H4 (cell line): ENCODE measurements around the gene WWOX. TPM values are rescaled to one million over a fixed set of nuclear protein-coding genes. Genes with fewer than 3 reads are reported as not detected.
A peak's percentile ranks its signal among the peaks of the same experiment; 100 is the strongest.

Experiments
- DNase-seq: peaks from one replicate; pipeline ENCODE4 v3.0.0-alpha.2; 2015; ENCODE audit warnings: low spot score
- total RNA-seq: library from RNA; depleted of rRNA; stranded (reverse); fragments of >200 nt; shearing (Covaris generic); gene quantifications from 2 replicates; pipeline ENCODE4 v1.2.3, GENCODE V29; 2014

WWOX gene
- total RNA-seq, 1 experiment from 2014 or later: 25.4 TPM

DNA sequence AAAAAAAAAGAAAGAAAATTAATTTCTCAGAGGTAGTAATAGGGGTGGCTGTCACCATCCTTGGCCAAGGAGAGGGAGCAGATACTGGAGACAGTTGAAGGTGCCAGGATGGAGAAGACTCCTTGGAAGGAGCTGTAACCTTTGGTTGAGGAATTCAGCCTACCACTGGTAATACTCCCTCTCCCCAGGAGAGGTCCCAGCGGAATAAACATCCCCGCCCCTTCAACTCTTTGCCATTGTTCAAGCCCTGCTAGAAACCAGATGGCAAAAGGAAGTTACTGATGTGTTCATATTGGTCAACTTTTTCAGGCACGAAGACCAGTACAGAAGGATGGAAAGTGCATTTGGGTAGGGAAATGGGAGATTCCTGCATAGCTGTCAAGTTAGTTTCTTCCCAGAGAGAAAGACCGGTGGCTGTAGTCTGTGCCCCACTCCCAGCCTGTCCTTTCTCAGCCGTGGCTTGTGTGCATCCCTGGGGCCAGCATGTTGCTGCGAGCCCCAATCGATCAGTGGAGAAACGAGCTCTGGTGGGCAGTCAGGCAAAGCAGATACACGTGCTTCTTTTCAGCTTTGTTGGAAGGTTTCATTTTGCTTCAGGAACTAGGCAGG lies 889.0 kb downstream of the WWOX start:
- peak; percentile 21 for DNase-seq

DNA sequence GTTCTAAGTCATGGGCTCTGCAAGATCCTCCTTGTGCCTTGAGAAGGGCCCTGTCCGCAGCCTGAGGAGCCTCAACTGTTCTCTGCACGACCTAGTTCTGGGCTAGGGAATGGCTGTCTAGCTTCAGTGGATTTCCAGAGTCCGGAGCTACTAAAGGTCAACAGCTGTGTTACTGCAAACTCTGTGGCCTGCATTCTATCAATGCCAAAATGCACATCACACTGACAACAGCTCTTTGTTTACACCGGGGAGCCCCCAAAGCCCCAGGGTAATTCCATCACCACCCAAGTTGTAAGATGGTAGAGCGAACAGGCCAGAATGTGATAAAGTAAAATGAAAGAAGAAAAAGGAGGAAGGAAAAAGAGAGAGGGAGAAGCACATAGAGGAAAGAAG lies 890.9 kb downstream of the WWOX start:
- no peak for DNase-seq

DNA sequence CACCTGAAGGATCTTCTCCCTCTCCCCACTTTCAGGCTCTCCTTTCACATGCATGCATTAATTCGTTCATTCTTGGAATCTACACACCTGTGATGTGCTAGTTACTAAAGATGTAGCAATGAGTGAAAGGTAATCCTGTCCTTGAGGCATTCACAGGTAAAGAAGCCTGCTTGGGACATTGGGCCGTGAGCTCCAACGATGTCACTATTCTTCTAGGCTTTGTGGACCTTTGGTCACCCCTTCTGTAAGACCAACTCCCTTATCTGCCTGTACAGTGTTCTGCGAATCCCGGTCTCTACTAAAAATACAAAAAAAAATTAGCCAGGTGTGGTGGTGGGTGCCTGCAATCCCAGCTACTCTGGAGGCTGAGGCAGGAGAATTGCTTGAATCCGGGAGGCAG lies 892.5 kb downstream of the WWOX start:
- no peak for DNase-seq

DNA sequence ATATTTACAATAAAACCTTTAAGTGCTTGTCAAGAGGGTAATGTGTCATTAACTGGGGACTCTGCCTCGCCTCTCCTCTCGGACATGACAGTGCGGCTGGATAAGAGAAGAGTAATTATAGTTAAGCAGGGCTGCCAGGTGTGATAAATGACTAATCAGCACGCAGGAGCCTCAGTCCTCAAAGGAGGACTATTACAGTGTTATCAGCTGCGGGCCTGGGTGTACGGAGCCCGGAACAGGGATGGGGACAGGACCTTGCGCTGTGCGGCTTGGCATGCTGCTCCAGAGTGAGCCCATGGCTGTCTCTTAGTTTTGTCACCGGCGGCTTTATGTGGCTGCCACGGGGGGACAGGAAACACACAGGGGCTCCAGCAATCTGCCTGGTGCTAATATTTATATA lies 893.9 kb downstream of the WWOX start:
- DNase-seq: no peak

DNA sequence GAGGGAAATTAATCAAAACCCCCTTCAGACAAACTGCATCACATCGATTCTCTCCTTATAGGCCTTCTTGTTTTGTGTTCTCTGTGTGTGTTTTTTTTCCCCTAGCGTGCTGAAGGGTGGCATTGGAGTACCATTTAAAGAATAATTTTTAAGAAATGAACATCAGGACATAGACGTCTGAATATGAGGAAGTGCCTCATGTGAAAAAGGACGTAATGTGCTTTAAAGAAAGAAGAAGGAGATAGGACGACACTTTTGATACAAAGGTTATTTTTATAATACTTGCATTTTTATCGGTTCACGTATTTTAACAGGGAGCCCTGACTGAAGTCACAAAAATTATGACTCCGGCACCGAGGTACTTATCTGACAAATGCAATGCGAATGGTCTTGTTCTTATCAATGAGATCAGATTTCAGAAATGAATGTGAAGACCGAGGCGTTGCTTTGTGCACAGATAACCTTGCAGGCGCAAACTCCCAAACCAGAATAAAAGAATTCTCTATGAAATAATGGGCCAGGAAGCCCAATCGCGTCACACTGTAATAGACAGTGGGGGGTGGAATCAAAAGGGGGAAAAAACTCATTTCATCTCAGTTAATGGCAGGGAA lies 894.8 kb downstream of the WWOX start:
- no peak for DNase-seq

DNA sequence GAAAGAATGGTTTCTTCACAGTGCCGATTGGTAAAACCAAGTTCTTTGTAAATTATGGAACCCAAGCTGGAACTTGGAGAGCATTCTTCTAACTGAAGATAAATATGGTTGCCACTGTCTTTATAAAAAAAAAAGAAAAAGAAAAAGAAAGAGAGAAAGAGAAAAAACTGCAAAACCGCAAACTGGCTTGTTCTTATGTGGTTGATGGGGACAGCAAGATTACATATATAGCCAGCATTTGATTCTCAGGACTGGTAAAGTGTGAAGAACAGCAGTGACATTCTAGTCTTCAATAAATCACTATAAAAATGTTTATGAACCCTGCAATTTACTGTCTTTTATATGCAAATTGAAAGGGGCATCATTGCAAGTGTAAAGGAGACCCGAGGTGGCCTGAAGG lies 896.0 kb downstream of the WWOX start:
- DNase-seq: no peak

DNA sequence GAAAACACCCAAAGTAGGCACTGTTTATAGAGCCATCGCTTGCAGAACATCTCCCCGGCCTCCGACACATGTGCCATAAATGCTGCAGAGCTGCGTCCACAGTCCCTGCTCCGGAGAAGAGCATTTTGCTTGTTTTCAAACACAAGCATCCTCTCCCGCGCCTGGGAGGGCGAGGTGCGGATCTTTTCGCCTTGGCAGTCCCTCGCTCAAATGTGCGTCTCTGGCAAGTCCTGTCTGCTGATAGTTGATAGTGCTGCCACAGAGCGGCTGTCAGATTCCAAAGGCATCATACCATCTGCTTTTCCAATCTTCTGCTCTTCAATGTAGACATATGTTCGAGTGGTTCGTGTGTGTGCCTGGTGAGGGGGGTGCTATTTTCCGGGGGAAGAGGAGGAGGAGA lies 897.3 kb downstream of the WWOX start:
- no peak for DNase-seq

DNA sequence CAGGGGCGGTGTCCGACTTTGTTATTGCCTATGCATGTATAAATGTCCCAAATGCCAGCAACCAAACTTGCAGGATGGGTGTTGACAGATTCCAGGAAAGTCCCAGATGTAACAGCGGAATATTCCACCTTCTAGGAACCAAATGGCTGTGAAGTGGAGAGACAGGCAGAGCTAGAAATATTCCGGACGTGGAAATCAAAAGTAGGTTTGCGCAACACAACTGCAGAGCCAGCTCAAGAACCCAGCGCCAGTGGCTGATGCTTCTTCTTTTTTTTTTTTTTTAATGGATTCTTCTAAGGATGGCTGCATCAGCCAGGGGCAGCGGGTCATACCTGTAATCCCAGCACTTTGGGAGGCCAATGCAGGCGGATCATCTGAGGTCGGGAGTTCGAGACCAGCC lies 899.4 kb downstream of the WWOX start:
- no peak for DNase-seq

DNA sequence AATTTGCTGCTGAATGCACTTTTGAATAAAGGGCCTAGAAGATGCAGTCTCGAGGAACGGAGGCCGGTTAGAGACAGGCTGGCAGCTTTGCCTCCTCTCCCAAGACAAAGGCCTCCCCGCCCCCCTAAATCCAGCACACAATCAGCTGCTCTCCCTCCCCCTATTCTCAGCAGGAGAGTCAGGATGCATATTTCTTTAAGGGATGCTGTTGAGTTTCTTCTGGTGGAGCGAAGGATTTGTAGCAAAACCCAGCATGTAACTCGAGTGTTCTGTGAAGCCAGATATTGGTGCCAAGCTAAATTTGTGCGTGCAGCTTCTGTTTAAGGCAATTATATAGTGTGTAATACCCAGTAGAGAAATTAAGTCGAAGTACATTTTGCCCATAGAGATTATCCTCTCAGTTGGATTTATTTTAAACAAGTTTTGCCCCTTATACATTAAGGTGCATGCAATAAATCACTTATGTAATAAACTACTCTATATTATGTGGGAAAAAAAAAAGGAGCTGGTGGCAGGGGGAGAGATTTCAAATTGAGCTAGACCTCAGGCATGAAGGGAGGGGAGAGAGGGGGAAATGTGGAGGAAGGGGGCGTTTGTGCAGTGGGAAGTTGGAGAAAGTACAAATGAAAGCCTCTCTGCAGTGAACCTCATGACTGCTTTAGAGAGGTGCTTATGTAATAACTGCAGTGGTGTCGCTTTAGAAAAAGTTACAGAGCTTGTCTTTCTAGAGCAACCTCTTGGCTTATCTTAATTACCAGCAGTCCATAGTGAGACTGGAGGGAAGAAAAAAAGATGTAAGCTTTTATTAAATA lies 901.9 kb downstream of the WWOX start:
- no peak for DNase-seq

DNA sequence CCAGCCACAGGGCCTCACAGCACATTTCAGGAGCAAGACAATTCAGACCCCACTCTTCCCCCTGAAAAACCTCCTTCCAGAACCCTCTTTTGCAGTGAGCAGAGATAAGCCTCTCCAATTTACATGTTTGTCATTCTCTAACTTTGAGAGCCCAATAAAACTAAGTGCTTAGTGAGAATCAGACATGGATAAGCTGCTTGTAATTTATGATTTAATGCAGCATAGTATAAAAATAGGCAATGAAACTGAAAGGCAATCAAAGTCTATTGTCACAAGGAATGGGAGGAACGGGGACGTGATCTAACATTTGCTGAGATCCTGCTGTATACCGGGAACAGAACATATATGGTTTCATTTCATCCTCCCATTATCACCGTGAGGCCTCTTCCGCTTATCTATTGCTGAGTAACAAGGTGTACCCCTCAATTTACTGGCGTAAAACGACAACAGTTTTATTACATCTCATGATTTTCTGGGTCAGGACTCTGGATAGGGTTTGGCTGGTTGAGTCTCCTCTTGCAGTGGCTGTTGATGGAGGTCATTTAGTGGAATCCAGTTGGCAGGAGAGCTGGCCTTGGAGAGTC lies 903.7 kb downstream of the WWOX start:
- DNase-seq: no peak

DNA sequence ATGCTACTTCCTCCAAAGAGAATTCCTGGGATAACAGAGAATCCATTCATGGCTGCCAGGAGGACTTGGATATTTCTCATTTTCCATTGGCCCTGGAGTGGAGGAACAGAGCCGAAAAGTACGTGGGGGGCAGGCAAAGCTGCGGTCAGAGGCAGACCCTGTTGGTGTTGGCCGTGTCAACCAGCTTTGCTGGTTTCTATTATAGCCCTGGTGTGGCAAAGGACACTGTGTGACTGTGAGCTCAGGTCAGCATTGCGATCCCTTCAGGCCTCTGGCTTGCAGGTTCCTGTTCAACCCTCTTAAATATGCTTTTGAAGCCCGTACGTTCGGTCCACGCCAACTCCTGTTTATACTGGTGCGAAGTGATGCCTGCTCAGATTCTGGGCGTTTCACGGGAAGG lies 904.9 kb downstream of the WWOX start:
- no peak for DNase-seq

DNA sequence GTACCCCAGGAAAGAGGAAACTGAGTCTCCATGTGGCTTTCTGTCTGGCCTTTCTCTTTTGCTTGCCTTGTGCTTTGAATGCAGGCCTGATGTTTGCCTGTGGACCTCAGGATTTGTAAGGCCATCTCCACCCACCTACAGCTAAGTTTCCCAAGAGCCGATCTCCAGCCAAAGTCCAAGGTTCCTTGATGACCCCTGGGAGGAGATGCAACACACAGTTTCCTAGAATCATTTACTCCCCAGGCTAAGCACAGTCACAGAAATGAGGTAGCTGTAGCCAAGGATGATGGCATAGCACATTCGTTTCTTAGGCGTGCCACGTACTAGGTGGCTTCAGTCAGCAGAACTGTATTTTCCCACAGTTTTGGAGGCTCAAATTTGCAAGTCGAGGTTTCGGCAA lies 905.6 kb downstream of the WWOX start:
- DNase-seq: no peak

DNA sequence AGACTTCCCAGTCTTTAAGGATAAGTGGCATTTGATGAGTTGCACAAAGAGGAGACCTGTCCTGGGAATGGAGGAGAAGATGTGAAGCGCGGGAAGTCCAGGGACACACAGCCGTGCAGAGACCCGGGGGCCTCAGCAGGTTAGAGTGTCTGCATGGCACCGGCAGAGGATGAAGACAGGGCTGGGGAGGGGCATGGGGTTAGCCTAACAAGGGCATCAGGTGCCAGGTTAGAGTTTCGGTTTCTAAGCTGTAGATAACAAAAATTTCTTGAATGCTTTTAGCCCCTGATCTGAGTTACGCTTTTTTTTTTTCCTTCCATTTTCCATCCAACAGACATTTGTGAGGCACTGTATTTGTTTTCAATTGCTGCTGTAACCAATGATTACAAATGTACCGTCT lies 906.8 kb downstream of the WWOX start:
- DNase-seq: no peak

DNA sequence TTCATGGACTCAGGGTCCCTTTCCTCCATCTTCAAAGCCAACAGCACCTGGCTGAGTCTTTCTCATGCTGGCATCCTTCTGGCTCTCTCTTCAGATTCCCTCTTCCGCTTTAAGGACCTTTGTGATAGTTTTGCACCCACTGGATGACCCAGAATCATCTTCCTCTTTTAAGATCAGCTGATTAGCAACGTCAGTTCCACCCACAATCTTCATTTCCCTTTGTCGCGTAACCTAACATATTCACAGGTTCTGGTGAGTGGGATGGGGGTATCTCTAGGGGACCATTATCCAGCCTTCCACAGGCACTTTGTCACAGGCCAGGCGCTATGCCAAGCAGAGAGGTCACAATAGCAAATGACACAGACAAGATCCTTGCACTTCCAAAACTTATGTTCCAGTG lies 907.3 kb downstream of the WWOX start:
- DNase-seq: no peak

DNA sequence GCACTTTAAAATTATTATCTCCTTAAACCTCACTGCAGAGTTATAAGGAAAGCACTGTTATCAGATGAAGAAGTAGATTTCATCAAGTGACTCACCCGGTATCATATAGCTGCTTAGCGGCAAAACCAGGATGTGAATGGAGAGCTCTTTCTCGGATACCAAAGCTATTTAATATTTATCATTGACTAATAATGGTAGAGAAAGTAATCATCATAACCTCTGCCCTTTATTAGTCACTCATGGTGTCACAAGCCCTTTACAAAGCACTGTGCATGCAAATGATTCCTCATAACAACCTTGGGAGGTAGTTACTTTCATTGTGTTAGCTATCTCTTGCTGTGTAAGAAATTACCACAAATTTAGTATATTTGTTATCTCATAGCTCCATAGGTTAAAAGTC lies 908.2 kb downstream of the WWOX start:
- no peak for DNase-seq

DNA sequence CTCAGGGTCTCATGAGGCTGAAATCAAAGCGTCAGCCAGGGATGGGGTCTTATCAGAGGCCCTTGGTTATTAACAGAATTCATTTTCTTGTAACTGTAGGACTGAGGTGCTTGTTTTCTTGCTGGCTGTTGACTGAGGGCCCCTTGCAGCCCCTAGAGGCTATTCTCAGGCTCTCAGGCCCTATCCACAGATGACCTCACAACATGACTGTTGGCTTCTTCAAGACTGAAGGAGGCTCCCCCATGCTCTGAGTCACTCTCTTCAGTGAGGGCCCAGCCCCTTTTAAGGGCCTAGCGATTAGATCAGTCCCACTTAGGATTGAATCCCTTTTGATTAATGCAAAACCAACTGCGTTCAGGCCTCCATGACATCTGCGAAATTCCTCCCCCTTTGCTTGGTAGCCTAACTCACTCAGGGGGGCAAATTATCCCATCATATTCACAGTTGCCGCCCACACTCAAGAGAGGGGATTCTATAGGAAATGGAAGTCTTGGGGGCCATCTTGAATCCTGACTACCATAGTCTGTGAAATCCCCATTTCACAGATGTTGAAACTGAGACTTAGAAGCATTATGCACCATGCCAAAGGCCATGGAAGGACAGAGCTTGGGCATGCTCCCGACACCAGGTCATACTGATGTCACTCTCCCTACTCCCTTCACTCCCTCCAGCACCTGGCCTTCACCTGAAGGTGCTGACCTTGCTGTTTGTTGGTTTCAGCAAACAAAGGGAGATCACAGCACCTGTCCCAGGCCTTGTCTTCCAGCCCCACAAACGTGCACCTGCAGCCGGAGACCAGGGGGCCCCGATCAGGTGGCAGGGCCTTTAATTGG lies 908.8 kb downstream of the WWOX start:
- no peak for DNase-seq

DNA sequence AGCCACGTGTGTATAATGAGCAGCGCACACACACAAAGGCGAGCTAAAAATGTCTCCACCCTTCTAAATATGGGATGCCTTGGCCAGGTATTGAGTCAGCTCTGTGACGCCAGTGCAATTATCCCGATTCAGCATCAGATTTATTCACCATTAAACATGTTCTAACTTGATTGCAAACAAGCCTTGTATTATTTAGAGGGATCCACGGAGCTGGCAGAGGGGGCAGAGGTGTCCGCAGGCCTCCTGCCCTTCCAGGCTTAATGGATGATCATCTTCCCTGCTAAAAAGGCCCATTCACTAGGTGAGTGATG lies 909.4 kb downstream of the WWOX start:
- no peak for DNase-seq

DNA sequence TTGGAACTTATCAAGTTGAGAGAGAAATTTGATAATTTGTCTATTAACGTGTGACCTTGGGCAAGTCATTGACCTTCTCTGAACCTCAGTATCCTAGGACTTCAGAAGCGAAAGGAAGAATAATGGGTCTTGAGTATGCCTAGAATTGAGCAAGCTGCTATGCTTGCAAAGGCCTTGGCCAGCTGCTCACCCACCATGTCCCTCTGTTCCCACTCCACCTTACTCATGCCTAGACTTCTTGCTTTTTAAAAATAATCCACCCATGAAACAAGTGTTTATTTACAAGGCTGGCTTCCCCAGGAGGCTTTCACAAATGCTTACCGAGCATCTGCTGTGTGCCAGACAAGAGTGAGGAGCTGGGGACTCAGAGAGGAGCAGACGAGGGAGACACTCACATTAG lies 910.4 kb downstream of the WWOX start:
- DNase-seq: no peak

DNA sequence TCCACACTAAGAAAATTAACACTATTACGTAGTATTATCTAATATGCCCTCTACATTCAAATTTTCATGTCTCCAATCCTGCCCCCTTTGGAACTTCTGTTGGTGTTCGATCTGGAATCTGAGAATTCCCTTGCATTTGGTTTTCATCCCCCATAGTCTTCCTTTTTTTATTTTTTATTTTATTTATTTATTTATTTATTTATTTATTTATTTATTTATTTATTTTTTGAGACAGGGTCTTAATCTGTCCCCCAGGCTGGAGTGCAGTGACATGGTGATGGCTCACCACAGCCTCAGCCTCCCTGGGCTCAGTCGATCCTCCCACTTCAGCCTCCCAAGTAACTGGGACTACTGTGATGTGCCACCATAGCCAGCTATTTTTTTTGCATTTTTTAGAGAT lies 911.8 kb downstream of the WWOX start:
- no peak for DNase-seq

DNA sequence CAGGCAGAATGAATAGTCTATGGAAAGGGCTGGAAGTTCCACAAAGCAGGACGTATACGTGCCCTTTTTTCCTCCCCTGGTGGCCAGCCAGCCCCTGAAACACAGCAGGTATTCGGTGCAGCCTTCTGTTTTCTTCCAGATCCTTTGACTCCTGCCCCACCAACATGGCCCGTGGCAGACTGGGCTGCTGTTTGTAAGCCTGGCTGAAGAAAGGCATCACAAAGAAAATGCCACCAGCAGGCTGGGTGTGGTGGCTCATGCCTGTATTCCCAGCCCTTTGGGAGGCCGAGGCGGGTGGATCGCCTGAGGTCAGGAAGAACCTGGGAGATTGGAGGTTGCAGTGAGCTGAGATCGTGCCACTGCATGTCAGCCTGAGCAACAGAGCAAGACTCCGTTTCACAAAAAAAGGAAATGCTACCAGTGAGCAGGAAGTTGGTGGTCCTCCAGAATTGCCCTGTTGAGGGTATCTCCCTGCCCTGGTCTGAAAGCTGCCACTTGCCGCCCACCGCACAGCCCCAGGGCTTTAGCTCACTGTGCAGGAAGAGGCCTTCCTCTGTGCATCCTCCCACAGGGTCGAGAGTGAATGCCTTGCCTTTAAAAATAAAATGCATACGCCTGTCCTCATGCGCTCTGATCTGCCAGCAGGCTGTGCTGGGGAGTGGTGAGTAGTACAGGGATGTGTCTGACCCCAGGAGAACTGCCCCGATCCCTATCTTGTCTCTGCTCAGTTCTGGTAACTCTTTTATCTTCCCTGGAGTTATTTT lies 913.4 kb downstream of the WWOX start:
- no peak for DNase-seq

DNA sequence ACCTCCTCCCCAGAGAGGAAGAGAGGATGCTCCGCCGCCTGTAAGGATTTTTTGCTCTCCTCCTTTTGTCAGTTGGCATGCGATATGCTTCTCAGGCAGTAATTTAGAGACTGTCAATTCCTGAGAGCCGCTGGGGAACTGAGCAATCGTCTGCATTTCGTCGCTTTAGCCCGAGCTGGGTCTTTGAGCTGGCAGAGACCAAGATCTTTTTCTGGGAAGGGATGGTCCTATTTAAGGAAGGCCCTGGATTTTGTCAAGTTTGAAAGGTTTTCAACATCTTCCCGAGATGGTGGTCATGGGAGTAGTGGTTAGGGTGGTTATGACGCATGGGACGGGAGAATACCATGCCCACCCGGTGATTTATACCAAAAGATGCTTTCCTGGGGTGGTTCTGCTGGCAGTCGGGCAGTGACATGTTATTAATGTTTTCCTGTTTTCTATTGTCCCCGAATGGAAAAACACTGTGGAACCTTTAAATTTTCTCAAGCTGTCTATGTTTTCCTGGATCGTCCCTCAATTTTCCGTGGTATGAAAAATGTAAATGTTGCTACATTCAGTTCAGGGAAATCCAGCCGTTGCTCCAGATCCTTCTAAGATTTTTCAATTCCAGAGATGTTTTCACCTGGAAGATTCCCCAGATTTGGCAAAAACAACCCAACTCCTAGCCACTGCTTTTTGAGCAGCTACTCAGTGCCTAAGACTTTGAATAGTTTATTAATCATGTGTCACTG lies 914.6 kb downstream of the WWOX start:
- no peak for DNase-seq
